ENCODE results near the gene C1orf159. TPM values are rescaled to one million over a fixed set of nuclear protein-coding genes. Genes with fewer than 3 reads are reported as not detected.
"Not testable (repeated sequence)": the region's sequence is repeated elsewhere in the genome, so short reads cannot be mapped to it uniquely, and the experiment has no call there.

Gene C1orf159
- total RNA-seq, 1 experiment from 2014 or later: 32.4 TPM

DNA sequence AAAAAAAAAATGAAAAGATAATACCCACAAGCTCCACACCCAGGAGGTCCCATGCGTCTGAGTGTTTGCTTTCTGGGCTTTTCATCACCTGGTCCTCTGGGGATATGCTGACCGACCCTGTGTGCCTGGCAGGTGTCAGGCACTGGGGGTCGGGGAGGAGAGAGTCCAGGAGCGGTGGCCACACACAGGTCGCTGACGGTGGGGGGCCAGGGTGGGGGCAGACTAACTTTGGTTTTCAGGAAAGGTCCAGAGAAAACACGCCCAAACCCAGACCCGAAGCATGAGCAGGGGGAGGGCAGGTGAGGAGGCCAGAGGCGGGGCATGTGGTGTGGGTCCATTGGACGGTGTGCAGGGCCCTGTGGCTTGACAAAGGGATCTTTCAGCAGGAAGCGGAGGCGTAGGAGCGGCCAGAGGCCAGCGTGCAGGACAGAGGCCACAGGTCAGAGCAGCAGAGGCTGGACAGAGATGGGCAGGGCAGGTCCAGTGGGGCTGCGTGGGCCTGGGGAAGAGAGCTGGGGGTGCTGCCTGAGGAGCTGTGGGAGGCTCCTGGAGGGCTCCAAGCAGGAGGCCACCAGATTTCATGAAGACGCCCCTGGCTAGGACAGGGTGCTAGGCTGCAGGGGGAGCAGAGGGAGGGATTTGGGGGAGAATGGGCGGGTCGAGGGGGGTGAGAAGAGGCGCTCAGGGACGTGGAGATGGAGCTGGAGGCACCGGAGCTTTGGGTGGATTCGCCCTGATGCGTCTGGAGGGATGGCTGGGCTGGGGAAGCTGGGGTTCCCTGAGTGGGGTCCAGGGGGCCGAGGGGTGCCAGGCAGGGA is 57.6 kb downstream of the C1orf159 start:
- CTCF ChIA-PET: interaction anchor here (0.6 to 1.3 kb wide), 3 partner anchors 16 to 718 kb away, joined by 3 to 4 read pairs (median 3); partner anchors contain the start of genes ISG15 and RNF223
- intact Hi-C loops (cut with micrococcal nuclease; ENCODE audit: unreplicated experiment): loop anchor here (5.0 kb wide), 1 partner anchor 36 kb away; the partner anchor contains the start of gene AGRN
- Mint-ChIP-seq H3K27me3 (ENCODE audit: unreplicated experiment) (no peaks in the 10 kb centered on the region), H3K4me1 (ENCODE audit: low read depth, unreplicated experiment) (no peaks in the 10 kb centered on the region), H3K4me3 (ENCODE audit: low read depth, unreplicated experiment) (peak overlapping the region; percentile 73), H3K9me3 (ENCODE audit: low read depth, unreplicated experiment) (no peaks in the 10 kb centered on the region), H3K36me3 (ENCODE audit: insufficient read depth, unreplicated experiment) (peaks cover 81% of the 10 kb centered on the region), H3K27ac (ENCODE audit: unreplicated experiment) (peak overlapping the region; percentile 78)
- TF ChIP-seq, protein P1, sequence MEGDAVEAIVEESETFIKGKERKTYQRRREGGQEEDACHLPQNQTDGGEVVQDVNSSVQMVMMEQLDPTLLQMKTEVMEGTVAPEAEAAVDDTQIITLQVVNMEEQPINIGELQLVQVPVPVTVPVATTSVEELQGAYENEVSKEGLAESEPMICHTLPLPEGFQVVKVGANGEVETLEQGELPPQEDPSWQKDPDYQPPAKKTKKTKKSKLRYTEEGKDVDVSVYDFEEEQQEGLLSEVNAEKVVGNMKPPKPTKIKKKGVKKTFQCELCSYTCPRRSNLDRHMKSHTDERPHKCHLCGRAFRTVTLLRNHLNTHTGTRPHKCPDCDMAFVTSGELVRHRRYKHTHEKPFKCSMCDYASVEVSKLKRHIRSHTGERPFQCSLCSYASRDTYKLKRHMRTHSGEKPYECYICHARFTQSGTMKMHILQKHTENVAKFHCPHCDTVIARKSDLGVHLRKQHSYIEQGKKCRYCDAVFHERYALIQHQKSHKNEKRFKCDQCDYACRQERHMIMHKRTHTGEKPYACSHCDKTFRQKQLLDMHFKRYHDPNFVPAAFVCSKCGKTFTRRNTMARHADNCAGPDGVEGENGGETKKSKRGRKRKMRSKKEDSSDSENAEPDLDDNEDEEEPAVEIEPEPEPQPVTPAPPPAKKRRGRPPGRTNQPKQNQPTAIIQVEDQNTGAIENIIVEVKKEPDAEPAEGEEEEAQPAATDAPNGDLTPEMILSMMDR (IDR thresholded peaks at IDR 0.05; ENCODE audit: unreplicated experiment): no peak
- TSS peak; percentile 27 for BruUV-seq (replicated peaks)
- peak; percentile 59 for DNase-seq

DNA sequence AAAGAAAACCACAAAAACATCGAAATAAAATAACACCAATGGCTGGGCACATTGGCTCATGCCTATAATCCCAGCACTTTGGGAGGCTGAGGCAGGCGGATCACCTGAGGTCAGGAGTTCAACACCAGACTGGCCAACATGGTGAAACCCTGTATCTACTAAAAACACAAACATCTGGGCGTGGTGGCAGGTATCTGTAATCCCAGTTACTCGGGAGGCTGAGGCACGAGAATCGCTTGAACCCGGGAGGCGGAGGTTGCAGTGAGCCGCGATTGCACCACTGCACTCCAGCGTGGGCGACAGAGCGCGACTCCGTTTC is 58.2 kb downstream of the C1orf159 start:
- peaks cover 81% of the 10 kb centered on the region for H3K36me3 Mint-ChIP-seq (ENCODE audit: insufficient read depth, unreplicated experiment)
- intact Hi-C loops (cut with micrococcal nuclease; ENCODE audit: unreplicated experiment): loop anchor here (5.0 kb wide), 1 partner anchor 35 kb away; the partner anchor contains the start of gene AGRN
- CTCF ChIA-PET: interaction anchor here (0.6 kb wide), 1 partner anchor 719 kb away, joined by 4 read pairs; no protein-coding TSS in a partner anchor
- BruUV-seq (replicated peaks); H3K9me3 Mint-ChIP-seq (ENCODE audit: low read depth, unreplicated experiment); H3K27ac Mint-ChIP-seq (ENCODE audit: unreplicated experiment); DNase-seq; H3K27me3 Mint-ChIP-seq (ENCODE audit: unreplicated experiment); H3K4me1 Mint-ChIP-seq (ENCODE audit: low read depth, unreplicated experiment): not testable (repeated sequence)
- peak overlapping the region; percentile 73 for H3K4me3 Mint-ChIP-seq (ENCODE audit: low read depth, unreplicated experiment)

DNA sequence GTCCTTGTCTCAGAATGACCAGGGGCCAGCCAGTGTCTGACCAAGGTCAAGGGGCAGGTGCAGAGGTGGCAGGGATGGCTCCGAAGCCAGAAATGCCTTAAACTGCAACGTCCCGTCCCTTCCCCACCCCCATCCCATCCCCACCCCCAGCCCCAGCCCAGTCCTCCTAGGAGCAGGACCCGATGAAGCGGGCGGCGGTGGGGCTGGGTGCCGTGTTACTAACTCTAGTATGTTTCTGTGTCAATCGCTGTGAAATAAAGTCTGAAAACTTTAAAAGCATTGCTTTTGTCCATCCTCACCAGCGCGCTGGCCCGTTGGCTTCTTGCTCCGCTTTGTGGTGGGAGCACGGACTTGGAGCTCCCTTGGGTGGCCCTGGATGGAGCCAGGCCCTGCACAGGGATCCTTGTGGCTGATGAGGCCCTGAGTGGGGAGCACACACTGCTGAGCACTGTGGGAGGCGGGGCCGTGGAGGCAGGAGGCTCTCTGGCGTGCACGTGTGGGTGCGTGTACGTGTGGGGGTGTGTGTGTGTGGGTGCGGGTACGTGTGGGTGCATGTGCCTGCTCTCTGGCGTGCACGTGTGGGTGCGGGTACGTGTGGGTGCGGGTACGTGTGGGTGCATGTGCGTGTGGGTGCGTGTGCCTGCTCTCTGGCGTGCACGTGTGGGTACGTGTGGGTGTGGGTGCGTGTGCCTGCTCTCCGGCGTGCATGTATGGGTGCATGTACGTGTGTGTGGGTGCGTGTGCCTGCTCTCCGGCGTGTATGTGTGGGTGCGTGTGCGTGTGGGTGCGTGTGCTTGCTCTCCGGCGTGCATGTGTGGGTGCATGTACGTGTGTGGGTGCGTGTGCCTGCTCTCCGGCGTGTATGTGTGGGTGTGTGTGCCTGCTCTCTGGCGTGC is 59.8 kb downstream of the C1orf159 start:
- H3K36me3 Mint-ChIP-seq (ENCODE audit: insufficient read depth, unreplicated experiment): peaks cover 83% of the 10 kb centered on the region
- intact Hi-C loops (cut with micrococcal nuclease; ENCODE audit: unreplicated experiment): loop anchor here (5.0 kb wide), 1 partner anchor 34 kb away; the partner anchor contains the start of gene AGRN
- TF ChIP-seq, protein P1 (IDR thresholded peaks at IDR 0.05; ENCODE audit: unreplicated experiment): no peak

DNA sequence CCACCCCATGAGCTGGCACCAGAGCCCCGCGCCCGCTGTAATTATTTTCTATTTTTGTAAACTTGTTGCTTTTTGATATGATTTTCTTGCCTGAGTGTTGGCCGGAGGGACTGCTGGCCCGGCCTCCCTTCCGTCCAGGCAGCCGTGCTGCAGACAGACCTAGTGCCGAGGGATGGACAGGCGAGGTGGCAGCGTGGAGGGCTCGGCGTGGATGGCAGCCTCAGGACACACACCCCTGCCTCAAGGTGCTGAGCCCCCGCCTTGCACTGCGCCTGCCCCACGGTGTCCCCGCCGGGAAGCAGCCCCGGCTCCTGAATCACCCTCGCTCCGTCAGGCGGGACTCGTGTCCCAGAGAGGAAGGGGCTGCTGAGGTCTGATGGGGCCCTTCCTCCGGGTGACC is 60.9 kb downstream of the C1orf159 start:
- CTCF ChIA-PET: no interaction called here
- Mint-ChIP-seq H3K4me3 (ENCODE audit: low read depth, unreplicated experiment) (no peak overlapping the region), H3K27me3 (ENCODE audit: unreplicated experiment) (no peaks in the 10 kb centered on the region), H3K4me1 (ENCODE audit: low read depth, unreplicated experiment) (no peaks in the 10 kb centered on the region), H3K27ac (ENCODE audit: unreplicated experiment) (no peak overlapping the region), H3K36me3 (ENCODE audit: insufficient read depth, unreplicated experiment) (peaks cover 73% of the 10 kb centered on the region), H3K9me3 (ENCODE audit: low read depth, unreplicated experiment) (no peaks in the 10 kb centered on the region)
- no TSS peak for BruUV-seq (replicated peaks)
- intact Hi-C loops (cut with micrococcal nuclease; ENCODE audit: unreplicated experiment): loop anchor here (5.0 kb wide), 1 partner anchor 33 kb away; the partner anchor contains the start of gene AGRN
- DNase-seq: no peak
- TF ChIP-seq, protein P1 (IDR thresholded peaks at IDR 0.05; ENCODE audit: unreplicated experiment): no peak

More for the DNA sequence above, 59.8 kb downstream of the C1orf159 start:
- CTCF ChIA-PET: no interaction called here
- Mint-ChIP-seq H3K27ac (ENCODE audit: unreplicated experiment) (no peak overlapping the region), H3K4me3 (ENCODE audit: low read depth, unreplicated experiment) (no peak overlapping the region), H3K9me3 (ENCODE audit: low read depth, unreplicated experiment) (no peaks in the 10 kb centered on the region), H3K27me3 (ENCODE audit: unreplicated experiment) (no peaks in the 10 kb centered on the region), H3K4me1 (ENCODE audit: low read depth, unreplicated experiment) (no peaks in the 10 kb centered on the region)
- no peak for DNase-seq
- BruUV-seq (replicated peaks): no TSS peak

Data from Calu3 (cell line).